NOMO-1 (cell line): ENCODE results near the gene ERICH2.
A peak's percentile ranks its signal among the peaks of the same experiment; 100 is the strongest.

Experiments used
- DNase-seq, 2 experiments: peaks; one replicate each; lab custom pipeline; 2025; ENCODE audit not compliant: unreplicated experiment in 2 of 2; lab: John Stamatoyannopoulos, UW

The ERICH2 gene

DNA sequence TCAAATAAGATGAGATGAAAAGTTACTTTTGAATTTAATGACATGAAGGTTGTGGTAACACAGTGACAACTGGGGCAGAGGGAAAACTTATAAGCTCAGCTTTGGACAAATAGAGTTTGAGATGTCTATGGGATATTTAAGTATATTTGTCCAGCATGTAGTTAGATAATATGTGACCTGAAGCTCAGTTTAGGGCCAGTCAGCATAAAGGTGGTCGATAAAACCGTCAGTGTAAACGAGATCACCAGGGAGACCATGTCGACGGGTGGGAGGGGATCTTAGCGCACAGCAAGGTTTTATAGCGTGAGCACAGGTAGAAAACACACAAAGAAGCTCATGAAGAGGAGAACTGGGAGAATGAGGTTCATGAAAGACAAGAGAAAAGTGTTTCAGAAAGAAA, 7.4 kb upstream of the ERICH2 start:
- no peak for DNase-seq

DNA sequence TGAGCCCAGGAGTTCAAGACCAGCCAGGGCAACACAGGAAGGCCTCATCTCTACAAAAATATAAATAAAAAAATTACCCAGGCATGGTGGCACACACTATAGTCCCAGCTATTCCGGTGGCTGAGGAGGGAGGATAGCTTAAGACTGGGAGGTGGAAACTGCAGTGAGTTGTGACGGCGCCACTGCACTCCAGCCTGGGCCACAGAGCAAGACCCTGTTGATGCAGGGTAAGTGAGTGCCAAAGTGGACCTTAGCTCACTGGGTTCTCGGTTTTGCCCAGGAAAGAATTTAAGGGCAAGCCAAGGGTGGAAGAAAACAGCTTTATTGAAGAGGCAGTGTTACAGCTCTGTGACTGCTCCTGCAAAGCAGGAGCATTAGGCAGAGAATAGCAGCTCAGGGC, 6.9 kb upstream of the ERICH2 start:
- no peak for DNase-seq

DNA sequence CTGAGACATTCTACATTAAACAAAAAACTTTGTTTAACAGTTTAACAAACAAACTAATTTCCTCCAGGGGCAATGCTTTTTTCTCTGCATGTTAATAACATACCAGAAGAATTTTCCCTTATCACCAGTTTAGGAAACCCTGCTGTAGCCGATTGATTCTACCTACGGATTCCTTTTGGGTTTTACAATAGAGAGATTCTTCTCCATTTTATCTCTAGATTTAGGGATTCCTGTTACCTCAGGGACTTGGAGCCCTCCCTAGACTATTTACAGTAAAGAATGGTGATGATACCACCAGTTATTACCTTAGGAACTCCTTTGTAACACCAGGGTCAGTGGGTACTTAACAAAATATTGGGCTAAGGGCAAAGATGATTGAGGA, 5.3 kb upstream of the ERICH2 start:
- DNase-seq = no peak

DNA sequence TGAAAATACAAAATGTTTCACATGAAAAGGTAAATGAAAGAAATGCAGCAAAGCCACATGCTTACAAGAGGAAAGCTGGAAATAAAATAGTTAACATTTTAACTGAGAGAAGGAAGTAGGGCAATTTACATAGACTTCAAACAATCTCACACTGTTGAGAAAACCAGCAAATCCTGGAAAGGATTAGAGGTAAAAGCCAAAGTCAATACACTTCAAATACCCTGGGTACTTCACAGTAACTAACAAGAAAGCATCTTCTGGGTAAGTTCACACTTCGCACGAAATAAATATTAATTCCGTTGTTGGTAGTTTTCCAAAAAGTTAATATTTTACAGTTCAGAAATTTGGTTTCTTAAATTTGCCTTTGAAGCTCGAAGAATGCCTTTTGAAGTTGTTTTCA, 3.5 kb upstream of the ERICH2 start:
- no peak for DNase-seq

DNA sequence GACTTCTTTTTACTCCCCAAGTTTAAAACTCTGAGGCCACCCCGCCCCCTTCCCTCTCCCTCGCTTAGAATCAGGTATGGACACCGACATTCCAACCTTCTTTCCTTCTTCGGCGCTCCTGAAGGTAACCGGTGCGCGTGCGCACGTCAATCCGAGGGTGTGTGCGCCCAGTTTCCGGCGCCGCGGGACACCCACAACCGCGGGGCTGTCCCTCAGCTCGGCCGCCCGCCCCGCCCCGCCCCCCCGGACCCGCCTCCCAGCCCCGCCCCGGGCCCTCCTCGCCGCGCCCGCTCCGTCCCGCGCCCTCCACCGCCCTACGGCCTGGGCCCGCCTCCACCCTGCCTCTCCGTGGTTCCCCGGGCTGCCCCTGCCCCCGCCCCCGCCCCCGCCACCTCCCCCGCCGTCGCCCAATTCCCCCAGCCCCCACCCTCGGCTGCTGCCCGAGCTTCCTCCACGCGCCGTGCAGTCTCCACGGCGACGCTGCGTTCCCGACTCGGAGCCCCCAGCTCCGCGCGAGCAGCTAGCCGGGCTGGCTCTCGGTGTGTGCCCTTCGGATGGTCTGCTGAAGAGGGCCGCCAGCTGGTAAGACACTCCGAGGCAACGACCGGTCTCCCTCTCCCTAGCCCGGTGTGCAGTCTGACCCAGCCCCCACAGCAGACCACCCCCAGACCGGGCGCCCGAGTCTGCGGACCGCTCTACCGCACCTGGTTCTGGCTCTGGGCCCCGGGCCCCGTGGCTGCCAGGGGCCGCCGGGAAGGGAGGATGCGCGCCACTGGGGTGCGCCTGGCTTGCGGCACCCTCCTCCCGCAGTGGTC, 635 bp downstream of the ERICH2 start:
- DNase-seq = peak; percentile 68 to 88

DNA sequence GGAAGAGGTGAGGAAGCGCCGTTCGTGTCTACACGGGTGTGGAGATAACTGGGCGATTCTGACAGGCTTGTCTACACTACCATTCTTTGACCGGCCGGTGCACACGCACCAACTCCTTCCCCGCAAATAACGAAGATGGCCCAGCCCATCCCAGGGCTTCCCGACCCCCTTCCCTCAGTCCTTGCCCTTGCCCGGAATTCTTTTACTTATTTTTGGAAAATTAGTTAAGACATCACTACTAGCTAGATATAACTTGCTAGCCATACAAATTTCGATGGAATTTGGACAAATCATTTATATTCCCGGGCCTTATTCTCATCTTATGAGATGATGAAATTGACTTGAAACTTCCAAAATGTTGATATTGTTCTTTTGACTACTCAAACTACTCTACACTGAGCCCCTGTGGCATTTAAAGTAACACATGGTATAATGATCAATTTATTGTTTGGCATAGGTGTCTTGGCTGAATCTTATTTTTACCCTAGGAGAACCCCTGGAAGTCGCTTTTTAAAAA, 1.3 kb downstream of the ERICH2 start:
- DNase-seq = peak in 1 of 2 experiments; percentile 32

DNA sequence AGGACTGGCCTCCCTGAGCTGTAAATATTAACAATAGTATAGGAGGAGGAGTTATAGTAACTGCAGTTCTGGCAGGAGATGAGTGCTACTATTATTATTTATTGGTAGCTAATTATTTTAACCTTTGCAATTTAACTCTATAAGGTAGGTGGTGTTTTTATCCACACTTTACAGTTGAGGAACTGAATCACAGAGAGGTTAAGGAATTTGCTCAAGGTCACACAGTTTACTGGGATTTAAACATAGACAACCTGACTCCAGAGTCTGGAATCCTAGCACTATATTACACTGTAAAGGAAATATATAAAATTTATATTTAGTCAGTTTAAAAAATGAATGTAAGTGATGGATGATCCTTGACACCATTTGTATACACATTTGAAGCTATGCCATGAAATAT, 2.1 kb downstream of the ERICH2 start:
- no peak for DNase-seq

DNA sequence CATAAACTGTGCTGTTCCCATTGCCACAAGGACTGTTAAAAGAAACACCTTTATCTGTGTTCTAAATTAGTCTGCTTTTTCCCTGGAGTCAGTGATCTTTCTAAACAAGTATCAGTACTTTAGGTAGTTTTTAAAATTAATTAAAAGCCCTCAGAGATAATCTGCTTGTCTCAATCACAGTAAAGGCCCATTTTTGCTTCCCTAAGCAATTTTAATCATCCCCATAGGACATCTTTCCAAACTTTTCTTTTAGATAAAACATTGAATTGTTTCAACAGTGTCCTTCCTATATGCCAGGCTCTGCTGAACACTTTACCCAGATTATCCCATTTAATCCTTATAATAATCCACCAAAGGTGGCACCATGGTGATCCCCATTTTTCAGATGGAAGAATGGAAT, 3.9 kb downstream of the ERICH2 start:
- DNase-seq = no peak

GRCh38 chr2:170778900-170779299, 8.7 kb downstream of the ERICH2 start:
- DNase-seq = no peak

DNA sequence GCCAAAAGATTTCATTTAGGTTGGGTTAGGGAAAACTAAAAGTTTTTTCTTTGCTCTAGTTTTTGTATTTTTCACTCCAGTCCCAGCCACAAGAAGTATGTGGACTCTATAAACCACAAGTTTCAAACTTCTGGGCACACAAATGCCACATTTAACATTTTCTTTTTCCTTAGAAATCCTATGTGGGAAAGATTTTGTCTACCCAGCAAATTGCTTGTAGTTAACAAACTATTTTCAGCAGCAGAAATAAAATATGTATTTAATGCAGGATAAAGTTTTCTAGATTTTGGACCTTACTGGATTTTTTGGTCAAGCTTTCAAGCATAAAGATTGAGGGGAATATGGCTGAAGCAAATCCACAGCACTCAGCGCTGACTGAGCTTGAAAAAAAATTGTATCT, 9.1 kb downstream of the ERICH2 start:
- DNase-seq = no peak

DNA sequence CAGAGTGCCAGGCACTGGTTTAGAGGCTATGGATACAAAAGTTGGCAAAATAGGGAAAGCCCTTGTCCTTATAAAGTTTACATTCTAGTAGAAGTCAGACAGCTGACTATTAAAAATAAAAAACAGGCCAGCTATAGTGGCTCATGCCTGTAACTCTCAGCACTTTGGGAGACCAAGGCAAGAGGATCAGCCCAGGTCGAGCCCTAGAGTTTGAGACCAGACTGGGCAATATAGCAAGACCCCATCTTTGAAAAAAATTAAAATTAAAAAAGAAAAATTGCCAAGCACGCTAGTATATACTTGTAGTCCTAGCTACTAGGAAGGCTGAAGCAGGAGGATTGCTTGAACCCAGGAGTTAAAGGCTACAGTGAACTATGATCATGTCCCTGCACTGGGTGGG, 12.5 kb downstream of the ERICH2 start:
- DNase-seq = no peak

DNA sequence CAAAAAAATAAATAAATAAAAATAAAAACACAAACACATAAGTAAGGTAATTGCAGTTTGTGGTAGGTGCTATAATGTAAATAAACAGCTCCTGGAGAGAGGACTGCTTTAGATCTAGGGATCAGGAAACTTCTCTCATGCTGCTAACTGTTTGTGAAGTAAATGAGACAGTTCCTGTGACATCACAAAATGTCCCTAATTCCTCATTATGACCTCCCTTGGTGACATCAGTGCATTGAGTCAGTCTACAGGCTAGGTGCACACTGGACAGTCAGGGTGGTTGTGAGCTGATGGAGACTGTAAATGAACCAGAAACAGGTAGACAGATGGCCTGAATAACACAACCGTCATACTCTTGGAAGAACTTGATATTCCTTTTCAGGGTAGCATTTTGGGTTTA, 13.4 kb downstream of the ERICH2 start:
- no peak for DNase-seq

- no peak for DNase-seq
Measured at GRCh38 chr2:170798996-170799395, 28.8 kb downstream of the ERICH2 start.

GRCh38 chr2:170806548-170806947, 36.4 kb downstream of the ERICH2 start:
- no peak for DNase-seq

GRCh38 chr2:170812710-170813600, 42.8 kb downstream of the ERICH2 start:
- peak in 1 of 2 experiments; percentile 70 for DNase-seq

DNA sequence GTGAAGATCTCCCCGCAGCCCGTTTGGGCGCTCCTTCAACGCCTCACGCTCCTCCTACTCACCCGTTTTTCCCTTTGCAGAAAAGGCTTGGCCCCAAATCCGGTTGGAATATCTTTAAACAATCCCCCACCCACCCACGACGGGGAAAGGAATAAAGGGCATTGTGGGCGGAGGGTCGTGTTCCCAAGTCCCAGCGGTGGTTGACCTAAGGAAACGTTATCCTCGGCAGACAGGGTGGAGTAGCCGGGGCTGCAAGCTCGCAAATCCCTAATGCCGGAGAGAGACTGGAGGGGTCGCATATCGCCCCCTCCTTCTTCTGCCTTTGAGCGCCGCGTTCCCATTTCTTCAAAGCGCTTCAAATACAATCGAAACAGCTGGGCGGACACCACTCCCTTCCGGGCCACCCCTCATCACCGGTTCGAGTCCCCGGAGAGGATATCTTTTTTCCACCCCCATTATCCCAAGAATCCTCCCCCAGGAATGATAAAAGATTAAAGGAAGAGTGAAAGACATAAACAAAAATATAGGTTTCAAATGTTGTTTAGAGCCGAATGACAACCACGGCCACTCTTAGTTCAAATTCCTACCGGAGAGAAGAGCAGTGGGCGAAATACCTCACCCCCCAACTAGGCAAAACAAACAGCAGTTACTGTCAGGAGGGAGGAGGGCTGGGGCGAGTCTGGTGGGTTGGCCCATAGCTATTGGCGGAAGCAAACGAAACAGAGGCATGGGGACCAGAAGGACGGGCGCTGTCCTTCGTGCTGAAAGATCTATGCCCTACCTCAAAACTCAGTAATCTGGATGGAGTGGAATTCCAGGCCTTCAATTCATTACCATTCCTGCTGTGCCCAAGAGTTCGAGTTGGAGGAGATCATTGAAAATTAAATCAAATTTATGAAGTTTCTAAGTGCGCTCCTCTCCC, 43.7 kb downstream of the ERICH2 start:
- peak; percentile 26 to 36 for DNase-seq

DNA sequence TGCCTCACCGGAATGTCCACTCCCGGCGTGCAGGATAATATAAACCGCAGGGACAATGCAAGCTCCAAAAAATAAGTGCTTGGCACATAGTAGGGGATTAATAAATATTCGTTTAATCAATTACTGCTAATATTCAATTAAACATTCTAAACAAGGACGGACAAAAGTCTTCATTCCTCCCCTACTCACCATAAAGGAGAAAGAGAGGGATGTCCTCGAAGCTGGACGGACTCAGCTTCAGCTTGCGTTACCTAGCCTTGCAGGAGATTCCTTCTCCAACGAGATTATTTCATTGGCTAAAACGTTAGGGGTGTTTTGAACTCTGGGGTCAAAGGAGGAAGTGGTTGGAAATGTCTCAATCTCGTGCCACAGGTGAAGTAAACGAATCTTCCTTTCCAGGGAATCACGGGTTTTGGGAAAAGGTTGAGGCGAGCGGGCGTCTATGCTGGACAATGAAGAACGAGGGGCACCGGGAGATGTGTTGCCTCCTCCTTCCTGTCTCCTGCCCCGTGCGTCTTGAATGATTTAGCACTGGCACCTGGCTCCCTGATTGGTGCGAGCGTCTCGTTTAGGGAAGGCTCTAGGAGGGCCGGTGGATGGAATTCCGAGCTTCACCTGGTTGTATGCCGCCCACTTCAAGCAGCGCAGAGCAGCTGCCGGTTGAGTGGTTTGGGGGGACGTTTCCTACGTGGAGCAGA, 44.5 kb downstream of the ERICH2 start:
- DNase-seq = no peak

- DNase-seq = no peak
Measured at GRCh38 chr2:170815311-170815710, 45.1 kb downstream of the ERICH2 start.

- peak; percentile 41 for DNase-seq
Measured at GRCh38 chr2:170815746-170816503, 45.7 kb downstream of the ERICH2 start.
